NB4 (cell line): ENCODE data around the gene WFIKKN2.

Source experiments
- CTCF ChIP-seq: IDR thresholded peaks from one replicate; pipeline ENCODE4 v1.5.1; 2012; ENCODE audit warnings: low read depth, low read length
- MAX ChIP-seq: IDR thresholded peaks from 2 replicates; pipeline ENCODE4 v1.6.1; 2011; ENCODE audit warnings: low read depth, low read length
- POLR2A ChIP-seq: IDR thresholded peaks from 2 replicates; pipeline ENCODE4 v1.6.1; 2011; ENCODE audit warnings: mild to moderate bottlenecking; ENCODE audit not compliant: insufficient read length; ENCODE audit errors: extremely low read depth

DNA sequence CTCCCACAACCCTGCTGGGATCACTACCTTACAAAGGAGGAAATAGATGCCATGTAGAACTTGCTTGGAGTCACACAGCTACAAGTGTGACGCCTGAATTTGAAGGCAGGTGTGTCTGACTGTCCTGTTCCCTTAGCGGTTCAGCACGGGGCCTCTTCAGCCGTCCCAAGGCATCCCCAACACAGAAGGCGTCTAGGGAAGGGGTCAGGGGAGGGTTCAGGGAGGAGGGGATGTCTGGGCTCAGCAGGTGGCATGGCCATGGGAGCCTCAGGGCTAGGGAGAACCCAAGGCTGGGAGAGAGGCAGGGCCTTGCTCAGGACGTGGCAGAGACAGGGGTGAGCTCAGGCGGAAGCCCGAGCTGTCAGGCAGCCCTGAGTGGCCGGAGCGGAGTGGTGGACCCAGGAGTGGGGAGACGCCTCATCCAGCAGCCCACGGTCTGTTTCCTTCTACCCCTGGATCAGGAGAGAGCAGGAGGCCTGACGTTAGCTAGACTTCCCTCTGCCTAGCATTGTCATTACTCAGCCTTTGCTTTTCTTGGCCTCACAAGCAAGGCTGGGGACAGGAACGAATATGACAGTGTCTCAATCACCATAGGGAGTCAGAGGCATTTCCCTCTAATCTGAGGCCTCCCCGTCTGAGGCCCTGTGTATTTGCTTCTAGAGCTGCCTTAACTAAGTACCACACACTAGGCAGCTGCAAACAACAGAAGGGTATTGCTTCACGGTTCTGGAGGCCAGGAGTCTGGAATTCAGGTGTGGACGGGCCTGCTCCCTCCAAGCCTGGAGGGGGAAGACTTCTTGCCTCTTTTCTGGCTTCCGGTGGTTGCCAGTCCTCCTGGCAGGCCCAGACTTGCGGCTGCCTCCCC lies 36.7 kb upstream of the WFIKKN2 start:
- TF ChIP-seq CTCF = no peak
- no peak for TF ChIP-seq POLR2A
- TF ChIP-seq MAX = no peak
